GM12873 (cell line): ENCODE measurements around the gene PPFIBP2.

Source experiments
- TF ChIP-seq, protein P1 (sequence below): IDR thresholded peaks from 2 replicates; pipeline ENCODE4 v1.5.1; 2012; ENCODE audit warnings: low read depth, mild to moderate bottlenecking, moderate library complexity, low read length, control low read depth; ENCODE audit not compliant: insufficient read depth; ENCODE audit errors: missing control alignments

The PPFIBP2 gene

DNA sequence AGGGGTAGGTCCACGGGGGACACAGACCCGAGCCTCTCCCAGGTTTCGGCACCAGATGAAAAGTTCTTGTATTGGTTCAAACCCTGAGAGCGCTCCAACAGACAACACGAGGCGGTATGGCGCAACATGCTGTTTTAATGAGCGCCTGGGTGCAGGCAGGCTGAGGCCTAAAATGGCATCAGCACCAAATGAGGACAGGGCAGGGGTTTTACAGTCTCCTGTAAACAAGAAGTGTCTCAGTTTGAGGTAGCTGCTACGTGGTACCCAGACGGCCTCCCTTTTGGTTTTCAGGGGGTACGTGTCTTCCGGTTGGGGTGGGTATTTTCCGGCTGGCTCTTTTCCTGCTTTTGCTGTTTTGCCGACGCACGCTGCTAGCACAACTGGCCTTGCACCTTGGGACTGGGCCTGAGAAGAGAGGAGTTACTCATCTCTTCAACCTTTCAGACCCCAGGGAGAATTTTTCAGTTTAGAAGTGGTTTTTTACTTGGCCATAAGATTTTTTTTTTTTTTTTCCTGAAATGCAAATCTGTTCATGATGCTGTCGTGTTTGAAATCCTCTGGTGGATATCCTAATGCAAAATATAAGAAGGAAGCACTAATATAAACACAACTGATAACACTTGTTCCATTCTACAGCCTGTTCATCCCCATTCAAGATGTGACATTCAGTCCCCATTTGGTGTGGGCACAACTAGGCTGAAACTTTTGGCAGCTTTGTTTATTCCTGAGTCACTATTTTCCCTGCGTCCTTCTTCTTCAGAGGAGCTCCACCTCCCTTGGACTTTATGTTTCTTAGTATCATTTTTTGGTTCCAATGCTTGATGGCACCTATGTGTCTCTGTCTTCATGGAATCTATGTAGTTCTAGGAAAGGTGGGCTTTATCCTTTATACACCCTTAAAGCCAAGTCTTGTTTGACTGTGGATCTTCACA, 6.5 kb downstream of the PPFIBP2 start:
- TF ChIP-seq, protein P1, sequence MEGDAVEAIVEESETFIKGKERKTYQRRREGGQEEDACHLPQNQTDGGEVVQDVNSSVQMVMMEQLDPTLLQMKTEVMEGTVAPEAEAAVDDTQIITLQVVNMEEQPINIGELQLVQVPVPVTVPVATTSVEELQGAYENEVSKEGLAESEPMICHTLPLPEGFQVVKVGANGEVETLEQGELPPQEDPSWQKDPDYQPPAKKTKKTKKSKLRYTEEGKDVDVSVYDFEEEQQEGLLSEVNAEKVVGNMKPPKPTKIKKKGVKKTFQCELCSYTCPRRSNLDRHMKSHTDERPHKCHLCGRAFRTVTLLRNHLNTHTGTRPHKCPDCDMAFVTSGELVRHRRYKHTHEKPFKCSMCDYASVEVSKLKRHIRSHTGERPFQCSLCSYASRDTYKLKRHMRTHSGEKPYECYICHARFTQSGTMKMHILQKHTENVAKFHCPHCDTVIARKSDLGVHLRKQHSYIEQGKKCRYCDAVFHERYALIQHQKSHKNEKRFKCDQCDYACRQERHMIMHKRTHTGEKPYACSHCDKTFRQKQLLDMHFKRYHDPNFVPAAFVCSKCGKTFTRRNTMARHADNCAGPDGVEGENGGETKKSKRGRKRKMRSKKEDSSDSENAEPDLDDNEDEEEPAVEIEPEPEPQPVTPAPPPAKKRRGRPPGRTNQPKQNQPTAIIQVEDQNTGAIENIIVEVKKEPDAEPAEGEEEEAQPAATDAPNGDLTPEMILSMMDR, result no peak

DNA sequence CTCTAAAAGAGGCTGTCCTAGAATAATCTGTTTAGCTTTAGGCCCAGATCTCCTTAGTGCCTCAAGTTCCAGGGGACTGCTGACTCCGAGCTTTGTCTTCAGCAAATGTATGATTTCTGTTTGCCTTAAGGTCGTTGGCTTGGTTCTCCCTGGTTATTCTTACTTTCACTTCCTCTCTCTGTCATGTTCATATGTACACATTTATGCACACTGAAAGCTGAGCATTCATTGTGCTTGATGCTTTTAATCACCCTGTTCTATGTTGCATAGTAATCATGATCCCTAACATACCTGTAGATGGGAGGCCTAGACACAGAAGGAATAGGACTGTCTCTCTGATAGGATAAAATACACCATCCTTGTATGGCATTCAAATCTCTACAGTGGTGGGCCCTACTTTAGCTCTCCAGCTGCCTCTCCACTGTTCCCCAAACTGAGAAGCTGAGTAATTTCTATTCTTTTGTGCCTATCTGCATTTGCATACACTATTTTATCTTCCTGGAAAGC, 7.2 kb downstream of the PPFIBP2 start:
- TF ChIP-seq, protein P1, result no peak

DNA sequence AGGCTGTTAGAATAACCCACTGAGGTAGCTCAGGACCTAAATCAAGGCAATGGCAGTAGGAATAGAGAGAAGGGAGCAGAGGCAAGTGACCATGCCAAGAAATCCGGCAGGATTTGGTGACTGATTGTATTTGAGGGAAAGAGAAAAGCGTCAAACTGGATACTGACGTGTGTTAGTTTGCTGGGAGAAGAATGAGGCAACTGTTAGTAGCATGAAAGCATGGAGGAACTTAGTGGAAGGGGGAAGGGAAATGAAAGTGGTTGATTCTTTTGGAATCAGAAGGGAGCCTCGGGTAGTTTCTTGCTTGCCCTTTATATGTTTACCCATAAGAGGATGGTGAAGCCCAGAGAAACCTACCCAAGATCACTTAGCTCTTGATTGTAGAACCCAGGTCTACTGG, 8.3 kb downstream of the PPFIBP2 start:
- TF ChIP-seq, protein P1, result no peak

DNA sequence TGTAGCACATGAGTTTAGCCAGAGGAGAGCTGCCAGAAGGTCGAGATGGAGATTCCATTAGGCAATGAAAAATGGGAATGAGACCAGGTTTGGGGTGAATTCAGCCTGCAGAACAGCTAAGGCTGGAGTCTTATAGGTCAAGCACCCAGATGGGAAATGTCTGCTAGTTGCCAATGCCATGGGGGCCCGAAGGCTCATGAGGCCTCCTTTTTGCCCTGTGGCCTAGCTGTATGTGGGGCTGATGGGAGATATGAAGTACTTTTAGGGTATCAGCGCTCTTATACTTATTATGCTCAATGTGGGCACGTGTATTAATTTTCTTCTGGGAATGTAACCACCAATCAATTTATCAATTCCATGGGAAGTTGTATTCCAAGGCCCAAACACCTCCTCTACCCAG, 8.7 kb downstream of the PPFIBP2 start:
- TF ChIP-seq, protein P1, result no peak

DNA sequence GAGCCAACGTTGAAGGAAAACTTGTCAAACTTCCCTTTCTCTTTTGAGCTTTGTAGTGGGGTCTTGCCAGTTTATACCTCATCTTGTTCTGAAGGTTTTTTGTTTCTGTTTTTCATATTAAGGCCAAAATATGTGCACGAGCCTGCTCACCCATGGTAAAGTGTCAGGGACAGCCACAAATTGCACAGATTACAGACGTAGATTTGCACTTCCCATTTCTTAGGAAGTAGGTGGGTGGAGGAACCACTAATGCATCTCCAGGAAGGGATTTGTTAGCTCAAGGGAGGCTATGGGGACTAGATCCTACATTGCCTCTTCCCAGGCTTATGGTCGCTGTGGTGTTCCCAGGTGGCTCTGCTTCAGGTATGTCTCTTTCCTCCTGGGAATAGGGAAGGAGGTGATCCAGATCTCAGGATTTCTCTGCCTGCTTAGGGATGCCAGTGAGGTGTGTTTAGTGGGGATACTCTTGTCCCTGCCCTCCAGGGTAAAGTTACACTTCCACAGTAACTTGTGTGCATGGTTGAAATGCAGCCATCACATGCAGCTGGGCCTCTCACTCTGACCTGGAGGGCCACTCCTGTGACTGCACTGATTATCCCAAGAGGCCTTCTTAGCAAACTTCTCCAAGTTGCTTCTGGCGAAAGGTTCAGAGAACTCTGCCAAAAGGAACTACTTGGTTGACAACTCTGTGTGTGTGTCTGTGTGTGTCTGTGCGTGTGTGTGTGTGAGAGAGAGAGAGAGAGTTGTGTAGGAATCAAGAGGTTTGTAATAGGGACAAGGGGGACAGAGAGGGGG, 9.8 kb downstream of the PPFIBP2 start:
- TF ChIP-seq, protein P1, result no peak

DNA sequence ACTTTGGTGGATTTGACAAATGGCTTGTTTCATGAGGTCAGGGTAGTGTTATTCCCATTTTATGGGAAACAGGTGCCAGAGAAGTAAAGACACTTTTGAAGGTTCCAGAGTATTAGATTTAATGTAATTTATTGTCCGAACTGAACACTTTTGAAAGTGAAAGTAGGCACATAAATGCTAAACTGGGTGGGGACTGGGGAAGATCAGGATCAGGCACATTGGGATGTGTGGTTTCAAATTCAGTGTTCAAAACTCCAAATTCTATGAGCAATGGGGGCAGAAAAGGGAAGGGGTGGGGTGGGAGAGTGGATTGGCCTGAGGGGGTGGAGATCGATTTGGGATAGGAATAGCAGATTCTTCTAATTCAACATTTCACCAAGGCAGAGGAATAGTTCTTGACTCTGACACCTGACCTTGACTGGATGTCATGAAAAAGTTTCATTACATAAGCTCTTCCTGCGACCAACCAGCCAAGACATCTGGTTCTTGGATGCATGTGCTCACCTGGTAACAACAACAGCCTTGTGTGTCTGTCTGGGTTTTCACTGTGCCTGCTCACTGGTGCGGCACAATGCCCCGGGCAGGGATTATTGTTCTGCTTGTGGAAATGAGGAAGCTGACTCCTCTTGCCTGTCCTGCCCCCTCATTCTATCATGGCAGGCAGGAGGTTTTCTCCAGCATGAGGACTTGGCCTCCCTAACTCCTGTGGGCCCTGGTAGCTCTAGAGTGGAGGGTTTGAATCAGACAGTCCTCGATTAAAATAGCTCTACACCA, 10.8 kb downstream of the PPFIBP2 start:
- TF ChIP-seq, protein P1, result no peak
